GM21529 (cell line): ENCODE data around the gene ITPRIPL2.
A peak's percentile ranks its signal among the peaks of the same experiment; 100 is the strongest.

Source experiments
- ATAC-seq: cut with Tn5 transposase; IDR thresholded peaks from one replicate; pipeline ENCODE4 v1.9.1; 2021; ENCODE audit not compliant: unreplicated experiment

Gene ITPRIPL2

GRCh38 chr16:19119564-19119963 is 5.8 kb downstream of the ITPRIPL2 start:
- ATAC-seq, result no peak

- no peak for ATAC-seq
Measured at GRCh38 chr16:19123535-19124178, 9.9 kb downstream of the ITPRIPL2 start.

GRCh38 chr16:19126300-19126699 is 12.5 kb downstream of the ITPRIPL2 start:
- no peak for ATAC-seq

GRCh38 chr16:19127205-19127604 is 13.4 kb downstream of the ITPRIPL2 start:
- ATAC-seq, result peak; percentile 34

GRCh38 chr16:19127674-19128131 is 13.9 kb downstream of the ITPRIPL2 start:
- ATAC-seq, result peak; percentile 55

- ATAC-seq, result no peak
Measured at GRCh38 chr16:19128454-19129200, 14.9 kb downstream of the ITPRIPL2 start.

GRCh38 chr16:19130385-19130784 is 16.6 kb downstream of the ITPRIPL2 start:
- no peak for ATAC-seq

GRCh38 chr16:19130852-19131824 is 17.4 kb downstream of the ITPRIPL2 start:
- ATAC-seq, result no peak

- no peak for ATAC-seq
Measured at GRCh38 chr16:19131825-19132218, 18.1 kb downstream of the ITPRIPL2 start.

GRCh38 chr16:19132255-19132654 is 18.5 kb downstream of the ITPRIPL2 start:
- no peak for ATAC-seq

- ATAC-seq, result no peak
Measured at GRCh38 chr16:19132898-19133297, 19.1 kb downstream of the ITPRIPL2 start.

- ATAC-seq, result no peak
Measured at GRCh38 chr16:19133600-19133999, 19.8 kb downstream of the ITPRIPL2 start.

GRCh38 chr16:19135201-19135842 is 21.6 kb downstream of the ITPRIPL2 start:
- ATAC-seq, result no peak

- no peak for ATAC-seq
Measured at GRCh38 chr16:19135896-19136438, 22.2 kb downstream of the ITPRIPL2 start.

GRCh38 chr16:19136549-19137196 is 22.9 kb downstream of the ITPRIPL2 start:
- ATAC-seq, result no peak

- ATAC-seq, result no peak
Measured at GRCh38 chr16:19137201-19138128, 23.7 kb downstream of the ITPRIPL2 start.

- ATAC-seq, result no peak
Measured at GRCh38 chr16:19138601-19139000, 24.8 kb downstream of the ITPRIPL2 start.

GRCh38 chr16:19139436-19140091 is 25.8 kb downstream of the ITPRIPL2 start:
- no peak for ATAC-seq
